Measurements from ENCODE around the gene C6orf62. TPM values are rescaled to one million over a fixed set of nuclear protein-coding genes. Genes with fewer than 3 reads are reported as not detected.

C6orf62 gene
- total and polyA plus RNA-seq, 2 experiments from 2014 or later: 66.7 to 79.9 TPM

GRCh38 chr6:24692415-24692814 is 26.5 kb downstream of the C6orf62 start:
- peaks cover 6% of the 10 kb centered on the region for H3K4me1 Mint-ChIP-seq

More at GRCh38 chr6:24692415-24692814, 26.5 kb downstream of the C6orf62 start:
- no peaks in the 10 kb centered on the region for H3K27me3 ChIP-seq (ENCODE audit: insufficient read depth)
- H3K4me1 ChIP-seq (ENCODE audit: insufficient read depth): no peaks in the 10 kb centered on the region
- no peaks in the 10 kb centered on the region; the same call in 1 of the 2 replicates for H3K79me2 ChIP-seq (replicated peaks; ENCODE audit: insufficient read depth)
- Mint-ChIP-seq H3K9me3 (no peaks in the 10 kb centered on the region), H3K27me3 (ENCODE audit: insufficient read depth, low read depth, poor library complexity) (no peaks in the 10 kb centered on the region), H3K4me3 (no peak overlapping the region), H3K36me3 (ENCODE audit: low read depth) (peaks cover 4% of the 10 kb centered on the region), H3K27ac (no peak overlapping the region)
- H3K9me2 ChIP-seq (ENCODE audit: insufficient read depth): no peaks in the 10 kb centered on the region
- no peak overlapping the region for H2AFZ ChIP-seq
- TF ChIP-seq STAT1 (IDR thresholded peaks at IDR 0.05; ENCODE audit: unreplicated experiment): no peak
- no peak for TF ChIP-seq ETS1 (IDR thresholded peaks at IDR 0.05)
- TF ChIP-seq CREB1 (CRISPR knock-in tag; IDR thresholded peaks at IDR 0.05; ENCODE audit: low read depth): no peak
- no peak for TF ChIP-seq NANOG (IDR thresholded peaks at IDR 0.05; ENCODE audit: borderline replicate concordance)
- no peak for TF ChIP-seq CTCF (conservative IDR thresholded peaks at IDR 0.05; ENCODE audit: low read depth in 2 of 2)
- no peak for TF ChIP-seq ZNF462 (CRISPR knock-in tag; IDR thresholded peaks at IDR 0.05)
- TF ChIP-seq JUNB (IDR thresholded peaks at IDR 0.05; ENCODE audit: unreplicated experiment): no peak
- no peak for TF ChIP-seq ZNF114 (CRISPR knock-in tag; IDR thresholded peaks at IDR 0.05)
- TF ChIP-seq EZH2phosphoT487 (IDR thresholded peaks at IDR 0.05; ENCODE audit: unreplicated experiment): no peak
- TF ChIP-seq REST (IDR thresholded peaks at IDR 0.05; ENCODE audit: unreplicated experiment): no peak
- TF ChIP-seq ZNF331 (CRISPR knock-in tag; IDR thresholded peaks at IDR 0.05; ENCODE audit: low read depth): no peak
- TF ChIP-seq EZH2 (IDR thresholded peaks at IDR 0.05; ENCODE audit: low read depth, unreplicated experiment): no peak
- TF ChIP-seq POLR2AphosphoS5 (IDR thresholded peaks at IDR 0.05; ENCODE audit: low read depth): no peak
- H3F3A ChIP-seq (replicated peaks; ENCODE audit: low read depth): no peaks in the 10 kb centered on the region
- no peak overlapping the region for H3K4me3 ChIP-seq
- no peak for DNase-seq (ENCODE audit: low spot score)
- H3K36me3 ChIP-seq (ENCODE audit: insufficient read depth): no peaks in the 10 kb centered on the region
- no peak overlapping the region for H3K27ac ChIP-seq (ENCODE audit: low read depth)
- no peaks in the 10 kb centered on the region; the same call in 1 of the 2 replicates for H4K20me1 ChIP-seq (replicated peaks; ENCODE audit: insufficient read depth)
- no peak for ATAC-seq
- H3K4me2 ChIP-seq: no peak overlapping the region
